Chondrocyte (in vitro differentiated cells): Measurements from ENCODE around the gene LRMDA. TPM values are rescaled to one million over a fixed set of nuclear protein-coding genes. Genes with fewer than 3 reads are reported as not detected.

ENCODE experiments used
- DNase-seq: peaks from one replicate; pipeline ENCODE4 v3.0.0; 2021; ENCODE audit warnings: mixed read lengths, low spot score
- H3K27ac Mint-ChIP-seq: one replicate; pipeline ENCODE4 v1.8.0; 2021; ENCODE audit warnings: mild to moderate bottlenecking, moderate library complexity, mixed read lengths; ENCODE audit not compliant: unreplicated experiment
- H3K27me3 Mint-ChIP-seq: 2 replicates; pipeline ENCODE4 v1.8.0; 2021; ENCODE audit warnings: low read depth, mixed read lengths
- H3K36me3 Mint-ChIP-seq: 2 replicates; pipeline ENCODE4 v1.8.0; 2021; ENCODE audit warnings: low read depth, mixed read lengths
- H3K4me1 Mint-ChIP-seq: 2 replicates; pipeline ENCODE4 v1.8.0; 2021; ENCODE audit warnings: low read depth, mild to moderate bottlenecking, mixed read lengths
- H3K4me3 Mint-ChIP-seq: one replicate; pipeline ENCODE4 v1.8.0; 2021; ENCODE audit warnings: mild to moderate bottlenecking, moderate library complexity, mixed read lengths; ENCODE audit not compliant: unreplicated experiment
- H3K9me3 Mint-ChIP-seq: 2 replicates; pipeline ENCODE4 v1.8.0; 2021; ENCODE audit warnings: low read depth, mixed read lengths
- total RNA-seq: library from RNA; stranded (reverse); gene quantifications from 3 replicates; pipeline ENCODE4 v1.2.1, GENCODE V29; 2021
- TF ChIP-seq, protein P1 (sequence below): fragments of 200-600 bp; sonication (generic); IDR thresholded peaks from 2 replicates; pipeline ENCODE4 v1.5.0; 2021; ENCODE audit warnings: antibody characterized with exemption, mild to moderate bottlenecking, moderate library complexity

The LRMDA gene
- total RNA-seq, 1 donor from 2014 or later, result 2.8 TPM

DNA sequence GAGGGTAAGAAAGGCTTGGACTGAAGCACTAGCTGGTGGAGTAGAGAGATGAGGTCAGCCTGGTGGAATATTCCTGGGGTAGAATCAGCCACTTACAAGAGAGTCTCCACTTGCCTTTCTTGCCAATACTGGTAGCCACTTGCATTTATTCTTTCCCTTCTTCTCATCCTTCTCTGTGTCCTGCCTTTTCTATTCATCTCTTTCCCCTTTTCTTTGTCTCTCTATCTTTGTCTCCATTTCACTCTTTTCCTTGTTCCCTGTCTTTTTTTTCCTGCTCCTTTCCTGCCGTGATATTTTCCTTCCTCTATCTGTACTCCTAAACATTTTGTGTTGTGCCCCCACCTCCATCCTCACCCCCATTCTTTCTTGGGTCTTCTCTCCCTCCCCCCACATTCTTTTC, 214.3 kb downstream of the LRMDA start:
- Mint-ChIP-seq H3K36me3 (no peaks in the 10 kb centered on the region), H3K27me3 (peaks cover 31% of the 10 kb centered on the region), H3K9me3 (peaks cover 4% of the 10 kb centered on the region), H3K4me3 (no peak overlapping the region), H3K27ac (no peak overlapping the region), H3K4me1 (no peaks in the 10 kb centered on the region)
- DNase-seq, result no peak
- TF ChIP-seq, protein P1, sequence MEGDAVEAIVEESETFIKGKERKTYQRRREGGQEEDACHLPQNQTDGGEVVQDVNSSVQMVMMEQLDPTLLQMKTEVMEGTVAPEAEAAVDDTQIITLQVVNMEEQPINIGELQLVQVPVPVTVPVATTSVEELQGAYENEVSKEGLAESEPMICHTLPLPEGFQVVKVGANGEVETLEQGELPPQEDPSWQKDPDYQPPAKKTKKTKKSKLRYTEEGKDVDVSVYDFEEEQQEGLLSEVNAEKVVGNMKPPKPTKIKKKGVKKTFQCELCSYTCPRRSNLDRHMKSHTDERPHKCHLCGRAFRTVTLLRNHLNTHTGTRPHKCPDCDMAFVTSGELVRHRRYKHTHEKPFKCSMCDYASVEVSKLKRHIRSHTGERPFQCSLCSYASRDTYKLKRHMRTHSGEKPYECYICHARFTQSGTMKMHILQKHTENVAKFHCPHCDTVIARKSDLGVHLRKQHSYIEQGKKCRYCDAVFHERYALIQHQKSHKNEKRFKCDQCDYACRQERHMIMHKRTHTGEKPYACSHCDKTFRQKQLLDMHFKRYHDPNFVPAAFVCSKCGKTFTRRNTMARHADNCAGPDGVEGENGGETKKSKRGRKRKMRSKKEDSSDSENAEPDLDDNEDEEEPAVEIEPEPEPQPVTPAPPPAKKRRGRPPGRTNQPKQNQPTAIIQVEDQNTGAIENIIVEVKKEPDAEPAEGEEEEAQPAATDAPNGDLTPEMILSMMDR, result no peak

DNA sequence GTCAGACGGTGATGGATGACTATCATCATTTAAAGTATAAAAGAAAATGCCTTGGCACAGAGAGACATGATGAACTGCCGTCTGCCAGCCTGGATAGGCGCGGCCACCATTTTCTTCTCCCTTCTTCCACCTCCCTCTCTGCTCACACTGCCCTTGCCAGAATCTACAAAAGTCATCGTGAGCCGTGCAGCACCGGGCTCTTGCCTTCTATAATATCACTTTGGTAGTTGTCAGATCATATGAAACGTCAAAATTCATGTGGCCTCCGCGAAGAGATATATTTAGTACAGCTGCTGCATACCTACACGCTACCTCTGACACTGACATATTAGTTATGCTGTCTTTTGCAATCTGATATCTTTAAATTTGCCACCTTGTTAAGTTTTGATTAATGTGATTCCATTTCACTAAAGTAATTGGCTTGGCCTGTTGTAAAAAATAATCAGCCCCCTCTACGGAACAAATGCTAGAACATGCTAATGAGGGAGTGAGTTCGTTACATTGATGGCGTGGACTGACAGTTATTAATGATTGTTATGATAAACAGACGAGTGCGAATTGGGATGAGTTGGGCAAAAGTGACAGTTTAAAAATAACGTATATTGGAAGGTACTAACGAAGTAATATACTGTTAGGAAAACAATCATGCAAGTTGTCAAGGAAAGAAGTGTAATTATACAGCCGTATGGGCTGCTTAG, 214.9 kb downstream of the LRMDA start:
- no peak overlapping the region for H3K27ac Mint-ChIP-seq
- peaks cover 4% of the 10 kb centered on the region for H3K9me3 Mint-ChIP-seq
- H3K4me1 Mint-ChIP-seq, result no peaks in the 10 kb centered on the region
- DNase-seq, result no peak
- H3K27me3 Mint-ChIP-seq, result peaks cover 29% of the 10 kb centered on the region
- no peaks in the 10 kb centered on the region for H3K36me3 Mint-ChIP-seq
- no peak overlapping the region for H3K4me3 Mint-ChIP-seq
- TF ChIP-seq, protein P1, result no peak

DNA sequence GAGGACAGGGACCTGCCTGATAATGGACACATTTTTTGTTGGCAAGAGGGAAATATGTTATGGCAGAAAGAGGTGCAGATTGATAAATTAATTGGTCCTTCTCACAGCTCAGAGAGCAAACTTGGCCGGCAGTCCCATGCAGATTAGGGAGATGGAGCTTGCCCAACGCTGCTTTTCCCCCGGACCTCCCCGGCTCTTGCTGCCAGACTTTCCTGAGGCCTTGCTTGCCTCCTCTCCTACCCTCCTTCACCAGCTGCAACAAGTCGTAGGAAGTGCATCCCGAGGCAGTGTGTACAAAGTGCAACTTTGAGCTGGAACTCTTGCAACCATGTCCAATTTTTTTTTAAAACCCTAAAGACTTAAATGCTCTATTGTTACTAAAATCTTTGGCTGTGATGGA, 215.5 kb downstream of the LRMDA start:
- Mint-ChIP-seq H3K36me3 (no peaks in the 10 kb centered on the region), H3K9me3 (peaks cover 4% of the 10 kb centered on the region), H3K4me3 (no peak overlapping the region), H3K4me1 (no peaks in the 10 kb centered on the region), H3K27ac (no peak overlapping the region), H3K27me3 (peaks cover 27% of the 10 kb centered on the region)
- TF ChIP-seq, protein P1, result no peak
- no peak for DNase-seq

DNA sequence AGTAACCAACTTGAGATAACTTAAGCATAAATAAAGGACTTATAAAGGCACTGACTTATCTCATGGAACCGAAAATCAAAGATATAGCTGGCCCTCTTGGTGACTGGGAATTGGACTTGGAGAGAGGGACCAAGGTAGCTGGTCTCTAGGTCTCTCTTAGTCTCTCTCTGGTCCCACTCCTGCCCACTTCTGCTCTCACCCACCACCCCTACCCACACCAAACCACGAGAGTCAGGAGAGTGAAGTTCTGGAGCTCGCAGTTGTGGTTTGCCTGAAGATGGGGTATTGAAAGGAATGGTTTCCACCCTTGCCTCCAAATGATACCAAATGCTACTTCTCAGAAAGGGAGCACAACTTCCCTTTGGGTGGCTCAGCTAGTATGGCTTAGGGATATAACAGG, 216.3 kb downstream of the LRMDA start:
- no peak overlapping the region for H3K4me3 Mint-ChIP-seq
- H3K9me3 Mint-ChIP-seq, result peaks cover 4% of the 10 kb centered on the region
- TF ChIP-seq, protein P1, result no peak
- no peak overlapping the region for H3K27ac Mint-ChIP-seq
- H3K27me3 Mint-ChIP-seq, result peaks cover 27% of the 10 kb centered on the region
- no peaks in the 10 kb centered on the region for H3K36me3 Mint-ChIP-seq
- DNase-seq, result no peak
- H3K4me1 Mint-ChIP-seq, result no peaks in the 10 kb centered on the region

DNA sequence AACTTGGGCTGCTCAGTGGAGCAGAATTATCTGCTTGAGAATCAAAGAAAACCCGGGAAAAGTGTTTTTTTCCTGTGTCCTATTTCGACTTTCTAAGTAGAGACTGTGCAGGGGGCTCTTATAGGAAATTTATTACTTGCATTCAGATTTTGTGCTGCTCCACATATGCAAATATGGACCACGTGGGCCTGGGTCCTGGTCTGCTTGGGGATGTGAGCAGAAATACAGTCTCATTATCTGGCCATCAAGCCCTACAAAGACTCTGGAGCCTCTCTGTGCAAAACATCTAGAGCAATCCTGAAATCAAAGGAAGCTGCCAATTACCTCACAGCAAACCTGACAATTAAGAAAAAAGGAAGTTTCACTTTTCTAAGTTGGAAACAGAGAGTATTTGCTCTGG, 216.9 kb downstream of the LRMDA start:
- TF ChIP-seq, protein P1, result no peak
- Mint-ChIP-seq H3K27ac (no peak overlapping the region), H3K36me3 (no peaks in the 10 kb centered on the region), H3K4me1 (no peaks in the 10 kb centered on the region), H3K4me3 (no peak overlapping the region), H3K9me3 (peaks cover 4% of the 10 kb centered on the region), H3K27me3 (peaks cover 27% of the 10 kb centered on the region)
- no peak for DNase-seq
